Eye (tissue), 1 donor: ENCODE data around the gene IDE.
"Not testable (repeated sequence)": the region's sequence is repeated elsewhere in the genome, so short reads cannot be mapped to it uniquely, and the experiment has no call there.

Source experiments
- DNase-seq: peaks from one replicate; pipeline ENCODE4 v3.0.0-alpha.2; 2015

The IDE gene

DNA sequence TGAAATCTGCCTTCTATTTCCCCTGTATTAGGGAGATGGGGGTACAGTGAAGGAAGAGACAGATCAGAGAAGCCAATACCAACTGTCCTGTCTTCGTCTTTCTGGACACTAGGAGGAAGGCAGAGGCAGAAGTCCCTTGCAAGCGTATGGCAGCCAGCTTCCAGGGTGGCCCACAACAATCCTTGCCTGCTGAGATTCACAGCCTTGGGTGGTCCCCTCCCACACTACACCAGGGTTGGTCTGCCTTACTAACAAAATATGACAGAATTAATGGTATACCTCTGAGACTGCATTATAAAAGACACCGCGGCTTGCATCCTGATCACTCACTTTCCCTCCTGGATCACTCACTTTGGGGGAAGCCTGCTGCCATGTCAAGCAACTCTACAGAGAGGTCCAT lies 90.4 kb downstream of the IDE start:
- no peak for DNase-seq

DNA sequence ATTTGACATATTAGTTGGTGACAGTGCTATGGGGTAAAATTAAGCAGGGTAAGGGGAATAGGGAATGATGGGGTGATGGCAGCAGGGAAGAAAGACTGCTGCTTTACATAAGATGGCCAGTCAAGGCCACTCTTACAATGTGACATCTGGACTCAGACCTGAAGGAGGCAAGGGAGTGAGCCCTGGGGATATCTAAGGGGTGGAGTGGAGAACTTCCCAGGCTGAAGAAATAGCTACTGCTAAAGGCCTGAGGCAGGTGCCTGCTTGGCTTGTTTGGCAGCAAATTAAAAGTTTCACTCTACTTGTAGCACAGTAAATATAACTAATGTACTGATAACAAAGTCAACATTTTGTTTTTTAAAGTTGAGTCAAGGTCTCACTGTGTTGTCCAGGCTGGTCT lies 93.5 kb downstream of the IDE start:
- DNase-seq: no peak

DNA sequence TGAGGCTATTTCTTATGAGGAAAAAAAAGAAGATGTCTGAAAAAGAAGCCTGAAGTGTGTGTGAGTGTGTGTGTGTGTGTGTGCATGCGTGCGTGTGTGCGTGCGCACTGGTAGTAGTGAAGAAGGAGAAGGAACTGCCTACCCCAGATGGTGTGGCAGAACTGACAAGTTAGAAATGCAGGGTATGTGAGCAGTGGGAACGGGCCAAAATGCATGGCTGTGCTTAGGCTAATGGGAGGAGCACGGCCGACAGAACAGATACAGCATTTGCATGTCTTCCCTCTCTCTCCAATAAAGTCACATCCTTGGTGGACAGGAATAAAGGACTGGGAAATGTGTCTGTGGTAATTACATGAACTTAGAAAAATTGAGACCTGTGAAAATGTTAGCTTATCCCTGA lies 94.3 kb downstream of the IDE start:
- no peak for DNase-seq

DNA sequence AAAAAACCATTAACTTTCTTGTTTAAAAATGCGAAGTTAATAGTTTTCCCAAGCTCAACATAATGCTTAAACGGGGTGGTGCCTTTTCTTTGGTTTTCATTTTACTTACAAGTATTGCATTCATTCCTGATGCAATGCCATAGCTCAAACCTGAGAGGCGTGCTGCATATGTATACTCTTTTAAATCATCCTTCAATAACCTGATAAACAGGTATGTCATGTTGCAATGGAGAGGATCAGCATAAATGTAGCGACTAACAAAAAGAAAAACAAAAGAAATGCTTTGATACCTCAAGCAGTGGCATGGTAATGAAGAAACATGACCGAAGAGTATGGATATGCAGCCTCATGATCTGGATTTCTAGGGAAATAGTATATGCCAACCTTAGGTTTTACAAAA lies 95.4 kb downstream of the IDE start:
- DNase-seq: no peak

DNA sequence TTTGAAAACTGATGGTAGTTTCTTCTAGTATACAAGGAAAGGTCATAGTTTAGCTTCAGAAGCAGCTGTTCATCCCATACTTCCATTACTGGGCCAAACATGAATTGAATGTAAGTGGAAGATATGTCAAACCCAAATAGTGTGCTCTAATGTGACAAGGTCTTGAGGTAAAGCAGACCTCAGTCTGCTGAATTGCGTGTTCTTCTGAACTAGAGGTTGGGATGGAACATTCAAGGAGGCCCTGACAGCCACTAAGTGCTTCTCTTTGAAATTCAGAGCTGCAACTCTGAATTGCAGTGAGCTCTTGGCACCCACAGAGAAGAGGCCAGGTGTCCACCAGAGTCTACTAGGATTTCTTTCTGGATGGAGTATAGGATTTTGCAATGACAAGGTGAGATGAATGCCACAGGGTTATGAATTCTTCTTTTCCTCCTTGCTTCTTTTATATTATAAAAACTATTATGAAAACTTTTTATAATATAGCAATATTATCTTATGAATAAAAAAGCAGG lies 98.5 kb downstream of the IDE start:
- no peak for DNase-seq

DNA sequence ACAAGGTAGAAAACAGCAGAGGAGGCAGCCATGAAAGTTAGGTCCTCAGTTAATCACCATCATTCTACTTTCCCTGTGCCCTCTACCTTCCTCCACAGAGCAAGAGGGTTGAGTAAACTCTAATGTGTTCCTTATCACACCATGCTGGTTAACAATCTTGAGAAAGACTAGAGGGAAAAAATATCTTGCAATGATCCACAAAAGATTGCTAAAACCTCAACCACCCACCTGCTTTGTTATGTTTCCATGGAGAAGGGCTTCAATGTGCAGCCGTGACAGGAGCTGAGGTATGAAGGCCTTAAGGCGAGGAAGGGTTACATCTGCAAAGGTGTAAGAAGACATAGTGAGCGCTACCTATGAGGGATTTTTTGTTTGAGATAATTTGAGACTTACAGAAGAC lies 103.9 kb downstream of the IDE start:
- no peak for DNase-seq

DNA sequence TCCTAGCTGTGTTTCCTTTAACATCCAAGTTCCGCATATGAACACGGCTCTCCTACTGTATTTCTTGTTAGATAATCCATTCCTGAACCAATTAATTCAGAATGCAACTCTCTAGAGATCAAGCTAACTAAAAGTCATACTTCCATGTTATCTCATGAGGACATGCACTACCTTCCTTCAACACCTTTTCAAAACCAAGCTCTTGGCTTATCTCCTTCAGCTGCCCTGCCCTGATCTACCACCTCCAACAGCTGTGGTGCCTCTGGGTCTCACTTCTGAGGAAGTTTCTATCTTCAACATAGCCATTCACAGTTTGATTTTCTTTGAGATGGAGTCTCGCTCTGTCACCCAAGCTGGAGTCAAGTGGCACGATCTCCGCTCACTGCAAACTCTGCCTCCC lies 109.5 kb downstream of the IDE start:
- no peak for DNase-seq

DNA sequence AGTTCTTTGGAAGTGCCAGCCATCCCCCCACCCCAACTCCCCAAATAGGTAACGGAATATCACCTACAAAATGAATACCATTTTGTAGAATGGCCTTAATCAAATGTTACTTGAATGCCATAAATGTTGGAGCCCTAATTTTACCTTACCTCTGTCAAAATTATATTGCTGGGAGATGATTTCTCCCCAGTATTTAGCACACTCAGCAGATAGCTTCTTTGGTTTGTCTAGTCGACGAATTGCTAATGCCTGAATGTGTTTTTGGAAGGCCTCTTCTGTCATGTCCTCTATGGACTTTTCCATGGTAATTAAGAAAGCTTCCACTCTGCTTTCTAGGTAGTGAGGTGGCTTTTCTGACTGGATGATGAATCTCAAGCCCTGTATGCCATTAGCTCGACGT lies 110.3 kb downstream of the IDE start:
- no peak for DNase-seq

DNA sequence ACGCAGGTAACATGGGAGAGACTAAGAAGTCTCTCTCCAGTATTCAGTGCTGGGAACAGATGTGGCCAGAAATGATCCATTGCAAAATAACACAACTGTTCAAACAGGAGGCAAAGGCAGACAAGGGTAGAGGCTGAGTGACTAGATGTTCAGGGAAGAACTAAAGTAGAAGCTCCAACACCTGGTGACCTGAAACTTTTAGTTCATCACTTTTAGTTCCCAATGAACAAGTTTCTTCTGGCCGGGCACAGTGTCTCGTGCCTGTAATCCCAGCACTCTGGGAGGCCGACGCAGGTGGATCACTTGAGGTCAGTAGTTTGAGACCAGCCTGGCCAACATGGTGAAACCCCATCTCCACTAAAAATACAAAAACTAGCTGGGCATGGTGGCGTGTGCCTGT lies 118.9 kb downstream of the IDE start:
- DNase-seq: not testable (repeated sequence)

DNA sequence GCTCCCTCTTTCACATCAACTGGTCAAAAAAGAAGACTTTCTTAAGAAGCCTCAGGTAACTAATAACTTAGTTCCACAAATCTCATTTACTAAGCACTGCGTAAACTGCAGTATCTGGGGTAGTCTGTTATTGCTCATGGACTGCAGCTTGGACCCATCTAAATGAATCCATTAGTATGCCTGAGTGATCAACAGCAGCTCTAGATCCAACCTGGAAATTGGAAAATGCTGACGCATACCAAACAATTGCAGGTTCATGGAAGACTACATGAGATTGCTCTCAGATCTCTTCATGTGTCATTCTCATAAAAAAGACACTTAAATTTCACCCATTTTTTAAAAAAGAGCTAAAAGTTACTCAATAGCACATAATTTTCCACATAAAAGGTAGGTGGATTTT lies 121.6 kb downstream of the IDE start:
- no peak for DNase-seq

DNA sequence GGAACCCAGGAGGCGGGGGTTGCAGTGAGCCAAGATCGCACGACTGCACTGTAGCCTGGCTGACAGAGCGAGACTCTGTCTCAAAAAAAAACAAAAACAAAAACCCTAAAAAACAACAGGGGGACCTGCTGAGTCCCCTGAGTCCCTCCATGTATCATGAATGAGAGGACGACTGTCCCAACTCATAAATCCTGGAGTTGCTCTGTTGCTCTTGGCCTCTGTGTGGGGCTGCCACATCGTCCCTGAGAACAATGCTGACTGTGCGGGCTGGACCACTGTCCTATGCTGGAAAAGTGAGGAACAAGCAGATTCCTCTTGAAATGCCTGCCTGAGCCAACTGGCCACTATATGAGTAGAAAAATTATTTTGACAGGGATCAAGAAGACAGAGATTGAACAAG lies 122.5 kb downstream of the IDE start:
- no peak for DNase-seq

DNA sequence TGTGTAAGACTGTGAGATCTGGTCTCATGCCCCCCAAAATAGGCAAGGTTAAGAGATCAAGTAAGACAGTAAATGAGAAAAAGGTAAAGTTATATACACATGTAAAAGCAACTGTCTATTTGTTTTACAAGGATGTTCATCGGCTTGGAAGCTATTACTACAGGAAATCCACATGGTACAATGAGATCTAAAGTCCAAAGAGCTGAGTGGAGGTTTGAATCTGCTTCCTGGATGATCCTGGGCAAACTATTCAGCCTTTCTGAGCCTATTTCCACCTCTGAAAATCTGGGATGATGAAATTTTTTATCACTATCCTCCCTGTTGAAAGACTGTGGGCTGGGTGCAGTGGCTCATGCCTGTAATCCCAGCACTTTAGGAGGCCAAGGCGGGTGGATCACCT lies 123.0 kb downstream of the IDE start:
- DNase-seq: no peak

DNA sequence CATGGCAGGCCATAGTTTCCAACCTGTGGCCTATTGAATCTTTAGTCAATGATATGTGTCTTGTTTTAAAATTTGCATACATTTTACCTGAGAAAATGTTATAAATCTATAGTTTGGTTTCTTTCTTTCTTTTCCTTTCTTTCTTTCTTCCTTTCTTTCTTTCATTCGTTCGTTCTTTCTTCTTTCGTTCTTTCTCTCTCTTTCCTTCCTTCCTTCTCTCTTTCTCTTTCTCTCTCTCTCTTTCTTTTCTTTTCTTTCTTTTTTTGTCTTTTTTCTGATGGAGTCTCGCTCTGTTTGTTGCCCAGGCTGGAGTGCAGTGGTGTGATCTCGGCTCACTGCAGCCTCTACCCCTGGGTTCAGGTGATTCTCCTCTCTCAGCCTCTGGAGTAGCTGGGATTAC lies 133.3 kb downstream of the IDE start:
- DNase-seq: no peak

DNA sequence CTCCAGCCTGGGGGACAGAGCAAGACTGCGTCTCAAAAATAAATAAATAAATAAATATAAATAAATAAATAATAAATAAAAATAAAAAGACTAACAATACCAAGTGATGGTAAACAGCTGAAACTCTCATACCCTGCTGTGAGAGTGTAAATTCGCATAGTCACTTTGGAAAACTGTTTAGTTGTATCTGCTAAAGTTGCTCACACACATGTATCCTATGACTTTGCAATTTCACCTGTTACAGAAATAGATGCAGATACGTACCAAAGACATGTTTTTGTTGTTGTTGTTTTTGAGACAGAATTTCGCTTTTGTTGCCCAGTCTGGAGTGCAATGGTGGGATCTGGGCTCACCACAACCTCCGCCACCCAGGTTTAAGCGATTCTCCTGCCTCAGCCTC lies 135.7 kb downstream of the IDE start:
- DNase-seq: no peak

DNA sequence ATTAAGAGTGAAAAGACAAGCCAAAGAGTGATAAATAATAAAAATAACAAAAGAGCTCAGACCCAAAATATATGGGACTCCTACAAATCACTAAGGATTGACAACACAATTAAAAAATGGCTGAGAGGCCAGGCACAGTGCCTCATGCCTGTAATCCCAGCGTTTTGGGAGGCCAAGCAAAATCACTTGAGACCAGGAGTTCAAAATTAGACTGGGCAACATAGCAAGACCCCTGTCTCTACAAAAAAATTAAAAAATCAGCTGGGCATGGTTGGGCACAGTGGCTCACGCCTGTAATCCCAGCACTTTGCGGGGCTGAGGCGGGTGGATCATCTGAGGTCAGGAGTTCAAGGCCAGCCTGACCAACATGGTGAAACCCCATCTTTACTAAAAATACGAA lies 137.3 kb downstream of the IDE start:
- DNase-seq: no peak

DNA sequence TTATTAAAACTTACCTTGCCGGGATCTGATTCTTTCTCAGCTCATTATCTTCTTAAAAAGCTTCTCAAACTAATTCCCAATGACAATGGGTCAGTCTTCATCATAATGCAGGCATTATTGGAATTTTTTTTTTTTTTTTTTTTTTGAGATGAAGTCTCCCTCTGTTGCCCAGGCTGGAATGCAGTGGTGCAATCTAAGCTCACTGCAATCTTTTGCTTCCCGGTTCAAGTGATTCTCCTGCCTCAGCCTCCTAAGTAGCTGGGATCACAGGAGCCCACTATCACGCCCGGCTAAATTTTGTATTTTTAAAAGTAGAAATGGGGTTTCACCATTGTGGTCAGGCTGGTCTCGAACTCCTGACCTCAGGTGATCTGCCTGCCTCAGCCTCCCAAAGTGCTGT lies 137.8 kb downstream of the IDE start:
- DNase-seq: not testable (repeated sequence)

DNA sequence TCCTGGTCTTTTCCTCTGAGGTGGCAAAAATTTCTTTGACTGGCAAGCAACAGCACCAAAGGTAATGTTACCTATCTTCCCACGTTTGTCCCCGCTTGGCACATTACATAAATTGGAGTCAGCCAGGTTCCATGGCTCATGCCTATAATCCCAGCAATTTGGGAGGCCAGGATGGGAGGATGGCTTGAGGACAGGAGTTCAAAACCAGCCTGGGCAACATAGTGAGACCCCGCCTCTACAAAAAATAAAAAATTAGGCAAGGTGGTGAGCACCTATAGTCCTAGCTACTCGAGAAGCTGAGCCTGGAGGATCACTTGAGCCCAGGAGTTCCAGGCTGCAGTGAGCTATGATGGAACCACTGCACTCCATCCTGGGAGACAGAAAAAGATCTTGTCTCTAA lies 139.5 kb downstream of the IDE start:
- no peak for DNase-seq

DNA sequence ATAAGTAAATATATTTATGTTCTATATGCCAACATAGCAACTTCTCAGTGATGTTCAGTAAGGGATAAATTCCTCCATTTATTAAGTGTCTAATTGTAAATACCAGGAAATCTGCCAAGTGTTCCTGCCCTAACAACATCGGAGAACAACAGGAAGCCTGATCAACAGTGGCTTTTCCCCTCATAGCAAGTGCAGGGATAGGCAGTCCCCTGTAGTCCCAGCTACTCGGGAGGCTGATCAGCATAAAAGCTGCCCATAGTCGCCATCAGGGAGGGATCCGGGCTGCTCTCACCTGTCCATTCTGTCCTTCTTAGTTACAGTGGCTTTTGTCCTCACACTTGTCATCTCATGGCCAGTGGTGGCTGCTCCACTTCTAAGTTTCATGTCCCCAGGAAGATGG lies 141.3 kb downstream of the IDE start:
- DNase-seq: no peak

DNA sequence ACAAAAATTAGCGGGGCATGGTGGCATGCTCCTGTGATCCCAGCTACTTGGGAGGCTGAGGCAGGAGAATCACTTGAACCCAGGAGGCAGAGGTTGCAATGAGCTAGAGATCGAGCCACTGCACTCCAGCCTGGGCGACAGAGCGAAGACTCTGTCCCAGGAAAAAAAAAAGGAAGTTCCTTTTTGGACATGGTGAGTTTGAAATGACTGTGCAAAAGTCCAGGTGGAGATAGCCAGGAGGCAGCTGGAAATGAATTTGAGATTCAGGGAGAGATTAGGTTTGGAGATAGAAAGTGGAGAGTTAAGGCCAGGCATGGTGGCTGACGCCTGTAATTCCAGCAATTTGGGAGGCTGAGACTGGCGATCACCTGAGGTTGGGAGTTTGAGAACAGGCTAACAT lies 143.8 kb downstream of the IDE start:
- DNase-seq: no peak

DNA sequence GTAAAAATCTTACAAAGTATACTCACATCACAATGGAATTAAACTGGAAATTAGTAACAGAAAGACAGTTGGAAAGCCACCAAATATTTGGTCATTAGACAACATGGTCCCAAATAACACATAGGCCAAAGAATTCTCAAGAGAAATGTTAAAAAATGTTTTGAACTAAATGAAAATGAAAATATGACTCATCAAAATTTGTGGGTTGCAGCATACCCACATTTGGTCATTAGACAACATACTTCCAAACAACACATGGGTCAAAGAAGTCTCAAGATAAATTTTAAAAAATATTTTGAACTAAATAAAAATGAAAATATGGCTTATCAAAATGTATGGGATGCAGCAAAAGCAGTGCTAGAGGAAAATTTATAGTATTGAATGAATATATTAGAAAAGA lies 152.3 kb downstream of the IDE start:
- no peak for DNase-seq

DNA sequence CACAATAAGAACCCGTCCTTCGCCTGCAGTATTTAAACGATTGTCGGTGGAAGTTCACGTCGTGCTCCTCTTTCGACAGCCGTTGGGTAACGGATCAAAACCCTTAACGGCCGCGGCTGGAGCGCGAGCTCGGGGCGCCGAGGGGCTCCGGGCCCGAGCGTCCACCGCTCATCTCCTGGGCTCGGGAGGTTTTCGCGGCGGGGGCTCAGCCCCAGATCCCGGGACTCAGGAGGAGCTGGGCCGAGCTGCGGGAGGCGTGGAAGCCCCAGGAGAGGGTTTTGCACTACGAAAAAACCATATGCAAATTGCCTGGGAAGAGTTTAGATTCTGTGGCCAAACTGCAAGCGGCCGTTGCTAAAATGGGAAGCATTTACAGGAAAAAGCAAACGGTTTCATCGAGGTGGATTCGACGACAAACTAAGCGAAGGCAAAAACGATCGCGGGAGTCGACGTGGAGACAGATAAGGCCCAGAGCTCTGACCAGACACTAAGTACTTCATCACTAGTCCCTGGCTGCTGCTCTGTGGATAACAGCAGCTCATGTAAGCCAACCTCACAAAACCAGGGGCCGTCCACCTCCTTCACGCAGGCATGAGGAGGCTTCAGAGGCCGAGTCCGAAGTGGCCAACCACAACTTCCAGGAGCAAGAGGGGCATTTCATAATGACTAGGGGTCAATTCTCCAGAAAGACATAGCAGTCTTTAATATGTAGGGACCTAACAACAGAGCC lies 153.2 kb downstream of the IDE start:
- DNase-seq: peak; percentile 53

DNA sequence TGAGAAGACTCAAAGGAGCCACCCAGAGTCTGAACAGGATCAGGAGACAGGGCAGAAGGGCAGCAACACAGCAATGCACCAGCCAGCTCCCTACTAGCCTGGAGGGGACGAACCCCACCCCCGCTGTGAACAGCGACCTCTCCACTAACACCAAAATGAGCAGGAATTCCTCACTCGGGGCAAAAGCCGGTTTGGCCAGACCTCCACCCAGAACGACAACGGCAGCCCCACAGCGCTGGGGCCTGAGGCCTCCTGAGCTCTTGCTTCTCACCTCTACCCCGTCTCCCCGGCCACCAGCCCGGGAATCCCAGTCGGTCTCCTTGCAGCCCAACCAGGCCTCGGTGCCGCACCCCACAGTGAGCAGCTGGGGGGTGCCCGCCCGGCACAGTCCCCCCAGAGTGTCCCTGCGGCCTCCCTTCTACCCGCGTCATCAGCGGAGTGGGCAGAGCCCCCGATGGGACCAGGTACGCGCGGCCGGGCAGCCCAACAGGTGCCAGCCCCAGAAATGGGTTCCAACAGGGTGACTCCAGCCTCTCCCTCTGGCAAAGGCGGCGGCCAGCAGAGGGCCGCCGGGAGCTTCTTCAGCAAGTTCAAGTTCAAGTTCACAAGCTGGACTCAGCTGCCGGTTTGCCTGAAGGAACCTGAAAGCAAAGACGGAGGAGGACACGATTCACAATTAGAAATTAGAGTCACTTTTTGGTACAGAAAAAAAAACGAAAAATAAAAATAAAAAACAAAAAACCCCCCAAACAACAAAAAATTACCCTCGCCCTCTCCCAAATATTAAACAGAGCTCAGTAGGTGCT lies 153.9 kb downstream of the IDE start:
- DNase-seq: no peak

DNA sequence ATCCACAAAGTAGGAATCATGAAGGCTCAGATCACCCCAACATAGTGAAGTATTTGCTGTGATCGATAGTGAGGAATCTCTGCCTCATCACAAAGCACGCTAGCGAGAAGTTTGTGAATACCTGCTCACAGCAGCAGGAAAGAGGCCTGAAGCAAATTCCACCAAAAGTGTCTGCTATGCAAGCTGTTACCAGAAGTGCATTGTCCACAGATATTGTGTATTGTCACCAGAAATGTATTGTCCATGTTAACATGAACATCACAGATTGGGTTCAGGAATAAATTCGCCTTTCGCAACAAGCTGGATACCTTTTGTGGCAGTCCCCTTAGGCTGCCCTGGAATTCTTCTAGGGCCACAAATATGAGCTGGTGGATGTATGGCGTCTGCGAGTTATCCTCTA lies 155.0 kb downstream of the IDE start:
- no peak for DNase-seq

DNA sequence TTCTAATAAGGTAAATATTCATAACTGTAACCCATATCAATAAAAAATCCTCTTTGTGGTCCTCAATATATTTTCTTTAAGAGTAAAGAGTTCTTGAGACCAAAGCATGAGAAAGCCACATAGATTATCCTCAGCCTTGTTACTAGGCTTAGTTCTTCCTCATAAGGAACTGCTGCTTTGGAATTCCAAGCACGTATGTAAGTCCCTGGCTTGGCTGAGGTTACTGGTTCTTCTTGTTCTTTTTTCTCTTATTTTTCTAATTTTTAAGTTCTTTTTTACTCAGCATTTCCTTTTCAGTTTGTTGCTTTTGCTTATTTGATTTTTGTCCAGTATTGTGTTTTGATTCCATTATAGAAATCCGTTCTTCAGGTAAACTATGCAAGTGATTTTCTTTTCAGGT lies 155.7 kb downstream of the IDE start:
- no peak for DNase-seq

DNA sequence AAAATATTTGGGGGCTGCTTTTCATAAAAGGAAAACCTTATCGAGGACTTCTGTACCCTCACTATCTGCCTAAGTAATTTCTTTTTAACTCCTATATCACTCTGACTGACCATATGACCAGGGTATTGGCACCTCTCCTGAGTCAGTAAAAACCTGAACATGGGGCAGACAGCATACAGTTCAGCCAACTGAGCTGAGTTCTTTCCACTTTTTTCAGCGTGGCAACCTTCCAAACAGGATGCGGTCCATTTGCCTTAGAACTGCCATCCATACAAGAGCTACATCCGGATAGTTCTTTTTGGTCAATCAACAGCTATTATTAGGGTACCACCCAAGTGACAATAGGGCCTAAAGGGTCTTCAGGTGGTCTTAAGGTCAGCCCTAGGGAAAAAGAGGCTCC lies 160.4 kb downstream of the IDE start:
- DNase-seq: no peak
